ENCODE data around the gene PEX10. TPM values are rescaled to one million over a fixed set of nuclear protein-coding genes. Genes with fewer than 3 reads are reported as not detected.

The PEX10 gene
- polyA plus RNA-seq, 1 donor from 2014 or later = 30.1 TPM

- TF ChIP-seq EZH2 (IDR thresholded peaks at IDR 0.05; ENCODE audit: borderline replicate concordance, insufficient read depth, low read length, poor library complexity, severe bottlenecking) (no peak), SMC3 (conservative IDR thresholded peaks at IDR 0.05; ENCODE audit: poor library complexity) (no peak), MXI1 (conservative IDR thresholded peaks at IDR 0.05; ENCODE audit: poor library complexity, severe bottlenecking) (no peak), RAD21 (conservative IDR thresholded peaks at IDR 0.05) (no peak)
- H3K79me2 ChIP-seq (replicated peaks; ENCODE audit: insufficient read depth, low read length) = no peaks in the 10 kb centered on the region
- no peak overlapping the region for H3K27ac ChIP-seq (ENCODE audit: low read length)
- H3K9ac ChIP-seq (ENCODE audit: low read length) = no peak overlapping the region
- H3F3A ChIP-seq (ENCODE audit: insufficient read depth, low read length, poor library complexity, severe bottlenecking) = no peaks in the 10 kb centered on the region
- no peaks in the 10 kb centered on the region for H3K9me3 ChIP-seq (ENCODE audit: low read length)
- H3K9me2 ChIP-seq (ENCODE audit: insufficient read depth, low read length) = no peaks in the 10 kb centered on the region
- no peaks in the 10 kb centered on the region for H3K27me3 ChIP-seq (ENCODE audit: insufficient read depth, low read depth, low read length)
- no peak overlapping the region for H3K4me3 ChIP-seq (ENCODE audit: low read length)
- H4K20me1 ChIP-seq (ENCODE audit: insufficient read depth) = no peaks in the 10 kb centered on the region
- H2AFZ ChIP-seq (ENCODE audit: low read depth, low read length) = no peak overlapping the region
- no peaks in the 10 kb centered on the region for H3K36me3 ChIP-seq (ENCODE audit: insufficient read depth, low read length)
- H3K4me2 ChIP-seq (ENCODE audit: low read length) = no peak overlapping the region
Measured at GRCh38 chr1:2377751-2378440, 34.5 kb downstream of the PEX10 start.

GRCh38 chr1:2376931-2377672 lies 35.3 kb downstream of the PEX10 start:
- H3K9ac ChIP-seq (ENCODE audit: low read length) = no peak overlapping the region
- no peak for TF ChIP-seq EZH2 (IDR thresholded peaks at IDR 0.05; ENCODE audit: borderline replicate concordance, insufficient read depth, low read length, poor library complexity, severe bottlenecking)
- TF ChIP-seq RAD21 (conservative IDR thresholded peaks at IDR 0.05) = no peak
- TF ChIP-seq MXI1 (conservative IDR thresholded peaks at IDR 0.05; ENCODE audit: poor library complexity, severe bottlenecking) = no peak
- TF ChIP-seq SMC3 (conservative IDR thresholded peaks at IDR 0.05; ENCODE audit: poor library complexity) = no peak
- no peak overlapping the region for H3K27ac ChIP-seq (ENCODE audit: low read length)
- no peaks in the 10 kb centered on the region for H4K20me1 ChIP-seq (ENCODE audit: insufficient read depth)
- H3K4me2 ChIP-seq (ENCODE audit: low read length) = no peak overlapping the region
- H2AFZ ChIP-seq (ENCODE audit: low read depth, low read length) = no peak overlapping the region
- H3K36me3 ChIP-seq (ENCODE audit: insufficient read depth, low read length) = no peaks in the 10 kb centered on the region
- no peaks in the 10 kb centered on the region for H3F3A ChIP-seq (ENCODE audit: insufficient read depth, low read length, poor library complexity, severe bottlenecking)
- H3K27me3 ChIP-seq (ENCODE audit: insufficient read depth, low read depth, low read length) = no peaks in the 10 kb centered on the region
- no peaks in the 10 kb centered on the region for H3K79me2 ChIP-seq (replicated peaks; ENCODE audit: insufficient read depth, low read length)
- no peak overlapping the region for H3K4me3 ChIP-seq (ENCODE audit: low read length)
- no peaks in the 10 kb centered on the region for H3K9me2 ChIP-seq (ENCODE audit: insufficient read depth, low read length)
- H3K9me3 ChIP-seq (ENCODE audit: low read length) = no peaks in the 10 kb centered on the region

GRCh38 chr1:2376261-2376741 lies 36.1 kb downstream of the PEX10 start:
- Histone ChIP-seq H3K27me3 (ENCODE audit: insufficient read depth, low read depth, low read length) (no peaks in the 10 kb centered on the region), H3K9ac (ENCODE audit: low read length) (no peak overlapping the region), H4K20me1 (ENCODE audit: insufficient read depth) (no peaks in the 10 kb centered on the region), H3K9me3 (ENCODE audit: low read length) (no peaks in the 10 kb centered on the region), H3K4me3 (ENCODE audit: low read length) (no peak overlapping the region), H3K36me3 (ENCODE audit: insufficient read depth, low read length) (no peaks in the 10 kb centered on the region), H2AFZ (ENCODE audit: low read depth, low read length) (no peak overlapping the region), H3K9me2 (ENCODE audit: insufficient read depth, low read length) (no peaks in the 10 kb centered on the region), H3F3A (ENCODE audit: insufficient read depth, low read length, poor library complexity, severe bottlenecking) (no peaks in the 10 kb centered on the region), H3K4me2 (ENCODE audit: low read length) (no peak overlapping the region), H3K27ac (ENCODE audit: low read length) (no peak overlapping the region), H3K79me2 (replicated peaks; ENCODE audit: insufficient read depth, low read length) (no peaks in the 10 kb centered on the region)
- TF ChIP-seq SMC3 (conservative IDR thresholded peaks at IDR 0.05; ENCODE audit: poor library complexity) = no peak
- no peak for TF ChIP-seq RAD21 (conservative IDR thresholded peaks at IDR 0.05)

GRCh38 chr1:2375923-2376260 lies 36.5 kb downstream of the PEX10 start:
- Histone ChIP-seq H3K9me2 (ENCODE audit: insufficient read depth, low read length) (no peaks in the 10 kb centered on the region), H3K27me3 (ENCODE audit: insufficient read depth, low read depth, low read length) (no peaks in the 10 kb centered on the region), H3K9me3 (ENCODE audit: low read length) (no peaks in the 10 kb centered on the region), H3K9ac (ENCODE audit: low read length) (no peak overlapping the region), H3K4me2 (ENCODE audit: low read length) (no peak overlapping the region), H3F3A (ENCODE audit: insufficient read depth, low read length, poor library complexity, severe bottlenecking) (no peaks in the 10 kb centered on the region), H3K4me3 (ENCODE audit: low read length) (no peak overlapping the region), H2AFZ (ENCODE audit: low read depth, low read length) (no peak overlapping the region), H4K20me1 (ENCODE audit: insufficient read depth) (no peaks in the 10 kb centered on the region), H3K79me2 (replicated peaks; ENCODE audit: insufficient read depth, low read length) (no peaks in the 10 kb centered on the region), H3K27ac (ENCODE audit: low read length) (no peak overlapping the region), H3K36me3 (ENCODE audit: insufficient read depth, low read length) (no peaks in the 10 kb centered on the region)
- TF ChIP-seq CTCF (IDR thresholded peaks at IDR 0.05; ENCODE audit: poor library complexity, severe bottlenecking) = no peak
- TF ChIP-seq POLR2AphosphoS5 (IDR thresholded peaks at IDR 0.05) = no peak
- TF ChIP-seq EZH2 (IDR thresholded peaks at IDR 0.05; ENCODE audit: borderline replicate concordance, insufficient read depth, low read length, poor library complexity, severe bottlenecking) = no peak
- no peak for TF ChIP-seq TAF1 (IDR thresholded peaks at IDR 0.05; ENCODE audit: low read depth)
- no peak for TF ChIP-seq EP300 (conservative IDR thresholded peaks at IDR 0.05; ENCODE audit: poor library complexity, severe bottlenecking)
- no peak for TF ChIP-seq REST (IDR thresholded peaks at IDR 0.05; ENCODE audit: borderline replicate concordance)
- TF ChIP-seq MXI1 (conservative IDR thresholded peaks at IDR 0.05; ENCODE audit: poor library complexity, severe bottlenecking) = no peak
- TF ChIP-seq SMC3 (conservative IDR thresholded peaks at IDR 0.05; ENCODE audit: poor library complexity) = no peak
- TF ChIP-seq RAD21 (conservative IDR thresholded peaks at IDR 0.05) = no peak

Data from neural cell (in vitro differentiated cells).